Body of pancreas (tissue), 4 donors: ENCODE measurements around the gene GTF2F2. TPM values are rescaled to one million over a fixed set of nuclear protein-coding genes. Genes with fewer than 3 reads are reported as not detected.

Source experiments
- ATAC-seq: fragments of 150-250 bp; one replicate; pipeline ENCODE4 v1.9.1; 2016
- DNase-seq, 4 donors: peaks; one replicate each; pipeline ENCODE4 v3.0.0-alpha.2; 2019
- H3K27ac ChIP-seq, 4 donors: fragments of 200-600 bp; sonication (generic); 1 replicate in 3 of 4; 2 replicates in 1 of 4; pipeline versions ENCODE4 v1.5.1 to v1.6.1; 2016 to 2019; ENCODE audit warnings: mild to moderate bottlenecking in 1 of 4, mixed read lengths in 1 of 4, moderate library complexity in 1 of 4
- H3K27me3 ChIP-seq, 2 donors: fragments of 200-600 bp; sonication (generic); one replicate each; pipeline ENCODE4 v1.6.0; 2016; ENCODE audit warnings: mild to moderate bottlenecking in 1 of 2
- H3K36me3 ChIP-seq, 2 donors: fragments of 200-600 bp; sonication (generic); replicated peaks in 1 of 2; 2 replicates each; pipeline ENCODE4 v1.5.1; 2016; ENCODE audit warnings: low read depth in 2 of 2; ENCODE audit not compliant: insufficient read depth in 1 of 2
- H3K4me1 ChIP-seq: fragments of 200-600 bp; sonication (generic); one replicate; pipeline ENCODE4 v1.6.0; 2016
- H3K4me3 ChIP-seq, 2 donors: fragments of 200-600 bp; sonication (generic); 1 replicate in 1 of 2; 2 replicates in 1 of 2; pipeline ENCODE4 v1.5.1; 2016 to 2019
- H3K9me3 ChIP-seq, 3 donors: fragments of 200-600 bp; sonication (generic); 1 replicate in 2 of 3; 2 replicates in 1 of 3; pipeline ENCODE4 v1.5.1; 2016
- POLR2A ChIP-seq, 3 donors: fragments of 450-650 bp; IDR thresholded peaks; one replicate each; pipeline ENCODE4 v1.6.1; 2016; ENCODE audit warnings: antibody characterized with exemption in 3 of 3, mild to moderate bottlenecking in 2 of 3
- WGBS, 2 donors: methylation state at CpG; one replicate each; pipeline ENCODE4 v1.1.5; 2017; 5-methylcytosine and 5-hydroxymethylcytosine counted together
- intact Hi-C: fragments of 100-400 bp; cut with DNase I; formaldehyde crosslinking; loops from one replicate; pipeline ENCODE4 v1.15.1; 2023
- total RNA-seq, 2 donors: library from RNA; depleted of rRNA; stranded (reverse); fragments of >200 nt; gene quantifications; one replicate each; pipeline ENCODE4 v1.1.0, GENCODE V29; 2016
- TF ChIP-seq, protein P1 (sequence below), 7 experiments: fragments of 450-650 bp in 4 of 7; fragments of 200-600 bp in 3 of 7; sonication (generic) in 3 of 7; IDR thresholded peaks; one replicate each; pipeline ENCODE4 v1.5.1; 2016 to 2019; ENCODE audit warnings: antibody characterized with exemption in 7 of 7

The GTF2F2 gene
- total RNA-seq, 2 donors from 2014 or later, result 5.9 to 9.6 TPM

DNA sequence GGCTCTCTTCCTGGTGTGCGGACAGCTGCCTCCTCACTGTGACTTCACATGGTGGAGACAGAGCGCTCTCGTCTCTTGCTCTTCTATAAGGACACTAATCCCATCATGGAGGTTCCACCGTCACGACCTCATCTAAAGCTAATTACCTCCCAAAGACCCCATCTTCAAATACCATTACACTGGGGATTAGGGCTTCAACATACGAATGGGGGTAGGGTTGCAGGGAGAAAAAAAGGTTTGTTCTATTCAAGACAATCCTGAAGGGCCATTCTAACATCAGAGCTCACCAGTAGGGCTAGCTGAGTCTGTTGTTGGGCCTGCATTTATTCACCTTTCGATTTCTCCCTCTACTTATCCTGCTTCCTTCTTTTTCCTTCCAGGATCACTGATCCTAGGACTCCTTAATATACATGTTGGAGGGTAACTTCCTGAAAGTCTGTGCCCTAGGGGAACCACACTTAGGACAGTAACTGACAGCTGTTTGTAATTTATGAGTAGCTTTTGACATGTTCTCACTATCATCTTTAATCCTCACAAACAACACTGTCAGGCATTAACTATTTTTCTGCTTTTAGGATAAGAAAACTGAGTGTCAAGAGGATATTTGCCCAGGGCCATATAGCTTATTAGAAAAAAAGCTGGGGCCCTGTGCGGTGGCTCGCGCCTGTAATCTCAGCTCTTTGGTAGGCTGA is 18.8 kb upstream of the GTF2F2 start:
- H3K27ac ChIP-seq, result no peak overlapping the region
- intact Hi-C loops, result no loop called here
- no peak for ATAC-seq
- TF ChIP-seq, protein P1, sequence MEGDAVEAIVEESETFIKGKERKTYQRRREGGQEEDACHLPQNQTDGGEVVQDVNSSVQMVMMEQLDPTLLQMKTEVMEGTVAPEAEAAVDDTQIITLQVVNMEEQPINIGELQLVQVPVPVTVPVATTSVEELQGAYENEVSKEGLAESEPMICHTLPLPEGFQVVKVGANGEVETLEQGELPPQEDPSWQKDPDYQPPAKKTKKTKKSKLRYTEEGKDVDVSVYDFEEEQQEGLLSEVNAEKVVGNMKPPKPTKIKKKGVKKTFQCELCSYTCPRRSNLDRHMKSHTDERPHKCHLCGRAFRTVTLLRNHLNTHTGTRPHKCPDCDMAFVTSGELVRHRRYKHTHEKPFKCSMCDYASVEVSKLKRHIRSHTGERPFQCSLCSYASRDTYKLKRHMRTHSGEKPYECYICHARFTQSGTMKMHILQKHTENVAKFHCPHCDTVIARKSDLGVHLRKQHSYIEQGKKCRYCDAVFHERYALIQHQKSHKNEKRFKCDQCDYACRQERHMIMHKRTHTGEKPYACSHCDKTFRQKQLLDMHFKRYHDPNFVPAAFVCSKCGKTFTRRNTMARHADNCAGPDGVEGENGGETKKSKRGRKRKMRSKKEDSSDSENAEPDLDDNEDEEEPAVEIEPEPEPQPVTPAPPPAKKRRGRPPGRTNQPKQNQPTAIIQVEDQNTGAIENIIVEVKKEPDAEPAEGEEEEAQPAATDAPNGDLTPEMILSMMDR (IDR thresholded peaks at IDR 0.05), result no peak
- H3K9me3 ChIP-seq, result no peaks in the 10 kb centered on the region
- no peak for DNase-seq
- no peaks in the 10 kb centered on the region for H3K27me3 ChIP-seq
- no peak overlapping the region for H3K4me3 ChIP-seq
- no peaks in the 10 kb centered on the region for H3K36me3 ChIP-seq
- WGBS, 2 donors, result 77 to 80% methylated on average over 10 of the region's 10 CpGs
- H3K4me1 ChIP-seq, result no peaks in the 10 kb centered on the region

DNA sequence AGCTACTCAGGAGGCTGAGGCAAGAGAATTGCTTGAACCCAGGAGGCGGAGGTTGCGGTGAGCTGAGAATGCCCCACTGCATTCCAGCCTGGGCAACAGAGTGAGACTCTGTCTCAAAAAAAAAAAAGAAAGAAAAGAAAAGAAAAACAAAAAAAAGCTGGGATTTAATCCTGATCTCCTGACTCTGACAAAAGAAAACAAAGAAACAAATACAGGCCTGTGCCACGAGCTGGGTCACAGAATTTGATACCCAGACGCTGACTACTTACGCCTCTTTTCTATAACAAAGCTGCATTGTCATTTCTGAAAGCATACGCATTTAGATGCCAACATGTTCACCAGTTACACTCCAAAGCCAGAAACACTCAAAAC is 18.2 kb upstream of the GTF2F2 start:
- Histone ChIP-seq H3K36me3 (no peaks in the 10 kb centered on the region), H3K4me1 (no peaks in the 10 kb centered on the region), H3K27me3 (no peaks in the 10 kb centered on the region), H3K9me3 (no peaks in the 10 kb centered on the region), H3K4me3 (no peak overlapping the region), H3K27ac (no peak overlapping the region)
- intact Hi-C loops, result no loop called here
- DNase-seq (no peak), ATAC-seq (no peak)
- 70 to 79% methylated on average over 6 of the region's 6 CpGs for WGBS, 2 donors
- TF ChIP-seq, protein P1 (IDR thresholded peaks at IDR 0.05), result no peak
- no peak for TF ChIP-seq POLR2A (IDR thresholded peaks at IDR 0.05)

DNA sequence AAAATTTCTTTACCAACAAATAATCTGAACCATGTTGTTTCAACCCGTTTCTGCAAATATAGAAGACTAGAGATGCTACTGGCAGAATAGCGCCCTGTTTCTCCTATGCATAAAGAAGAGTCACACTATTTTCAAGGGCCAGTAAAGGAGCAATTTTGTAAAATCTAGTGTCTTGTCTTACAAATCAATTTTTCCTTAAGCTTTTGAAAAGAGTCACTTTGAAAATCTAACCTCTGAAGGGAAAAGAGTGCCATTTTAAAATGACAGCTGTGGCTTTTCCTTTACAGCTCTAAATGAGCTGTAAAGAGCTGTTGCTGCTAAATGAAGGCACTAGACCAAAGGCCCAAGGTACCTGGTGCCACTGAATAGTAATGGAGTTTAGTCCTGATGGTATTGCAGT is 16.9 kb upstream of the GTF2F2 start:
- no peaks in the 10 kb centered on the region for H3K36me3 ChIP-seq
- DNase-seq (no peak), ATAC-seq (no peak)
- no peaks in the 10 kb centered on the region for H3K27me3 ChIP-seq
- intact Hi-C loops, result no loop called here
- H3K4me3 ChIP-seq, result no peak overlapping the region
- H3K4me1 ChIP-seq, result no peaks in the 10 kb centered on the region
- 60 to 67% methylated on average over 2 of the region's 2 CpGs for WGBS, 2 donors
- TF ChIP-seq, protein P1 (IDR thresholded peaks at IDR 0.05), result no peak
- TF ChIP-seq POLR2A (IDR thresholded peaks at IDR 0.05), result no peak
- no peaks in the 10 kb centered on the region for H3K9me3 ChIP-seq
- no peak overlapping the region for H3K27ac ChIP-seq

DNA sequence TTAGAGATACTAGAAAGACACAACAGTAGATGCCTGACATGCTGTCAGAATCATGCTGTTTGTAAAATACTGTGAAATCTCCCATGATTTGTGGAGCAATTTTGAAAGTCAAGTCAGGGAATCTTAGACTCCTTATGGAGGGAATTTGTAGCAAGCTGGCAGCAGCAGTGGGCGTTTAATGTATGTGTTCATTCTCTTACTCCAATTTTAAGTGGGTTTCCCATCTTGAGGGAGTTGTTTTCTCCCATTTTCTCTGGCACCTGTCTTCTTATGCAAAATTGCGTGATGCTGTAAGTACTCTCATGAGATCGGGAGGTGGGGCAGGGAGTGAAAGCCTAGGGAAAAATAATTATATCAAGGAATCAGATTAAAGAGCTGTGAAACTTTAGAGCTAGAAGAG is 16.0 kb upstream of the GTF2F2 start:
- intact Hi-C loops, result no loop called here
- H3K36me3 ChIP-seq, result no peaks in the 10 kb centered on the region
- no peaks in the 10 kb centered on the region for H3K4me1 ChIP-seq
- H3K9me3 ChIP-seq, result no peaks in the 10 kb centered on the region
- 70 to 85% methylated on average over 3 of the region's 3 CpGs for WGBS, 2 donors
- no peaks in the 10 kb centered on the region for H3K27me3 ChIP-seq
- no peak overlapping the region for H3K27ac ChIP-seq
- TF ChIP-seq, protein P1 (IDR thresholded peaks at IDR 0.05), result no peak
- no peak for TF ChIP-seq POLR2A (IDR thresholded peaks at IDR 0.05)
- ATAC-seq, result no peak
- no peak for DNase-seq
- H3K4me3 ChIP-seq, result no peak overlapping the region

DNA sequence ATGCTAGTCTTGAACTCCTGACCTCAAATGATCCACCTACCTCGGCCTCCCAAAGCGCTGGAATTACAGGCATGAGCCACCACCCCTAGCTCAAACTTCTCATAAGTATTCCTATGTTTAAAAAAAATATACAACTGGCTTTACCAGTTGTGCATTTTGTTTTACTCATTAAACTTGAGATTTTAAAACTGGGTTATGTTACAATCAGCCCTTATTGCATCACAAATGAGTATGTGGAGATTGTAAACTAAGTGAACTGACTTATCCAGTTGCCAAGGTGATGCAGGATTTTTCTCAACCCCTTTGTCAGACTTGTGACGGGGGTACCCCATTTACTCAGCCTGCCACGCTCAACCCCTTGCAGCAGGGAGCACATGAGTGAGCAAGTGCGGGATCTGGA is 14.4 kb upstream of the GTF2F2 start:
- WGBS, 2 donors, result 71 to 76% methylated on average over 4 to 5 of the region's 5 CpGs
- no peaks in the 10 kb centered on the region for H3K4me1 ChIP-seq
- no peak overlapping the region for H3K4me3 ChIP-seq
- intact Hi-C loops, result no loop called here
- H3K27me3 ChIP-seq, result no peaks in the 10 kb centered on the region
- TF ChIP-seq POLR2A (IDR thresholded peaks at IDR 0.05), result no peak
- TF ChIP-seq, protein P1 (IDR thresholded peaks at IDR 0.05), result no peak
- no peaks in the 10 kb centered on the region for H3K36me3 ChIP-seq
- no peak overlapping the region for H3K27ac ChIP-seq
- ATAC-seq, result no peak
- no peaks in the 10 kb centered on the region for H3K9me3 ChIP-seq
- DNase-seq, result no peak
